Stimulated activated CD4-positive, alpha-beta T cell treated with anti-CD3 and anti-CD28 coated beads, Interleukin-12 subunit alpha, Interleukin-12 subunit beta, amount 100 ng/mL, for 24 hours (primary cell): ENCODE results near the gene VSNL1.

Experiments used
- DNase-seq, 2 experiments: peaks; one replicate each; pipeline ENCODE4 v3.0.0-alpha.2; 2020; ENCODE audit warnings: low read depth in 2 of 2

The VSNL1 gene

GRCh38 chr2:17614174-17614930 is 73.9 kb downstream of the VSNL1 start:
- DNase-seq = no peak

- DNase-seq = no peak
These were observed 74.7 kb downstream of the VSNL1 start for GRCh38 chr2:17615147-17615546.

- DNase-seq = no peak
These were observed 75.3 kb downstream of the VSNL1 start for GRCh38 chr2:17615728-17616351.

DNA sequence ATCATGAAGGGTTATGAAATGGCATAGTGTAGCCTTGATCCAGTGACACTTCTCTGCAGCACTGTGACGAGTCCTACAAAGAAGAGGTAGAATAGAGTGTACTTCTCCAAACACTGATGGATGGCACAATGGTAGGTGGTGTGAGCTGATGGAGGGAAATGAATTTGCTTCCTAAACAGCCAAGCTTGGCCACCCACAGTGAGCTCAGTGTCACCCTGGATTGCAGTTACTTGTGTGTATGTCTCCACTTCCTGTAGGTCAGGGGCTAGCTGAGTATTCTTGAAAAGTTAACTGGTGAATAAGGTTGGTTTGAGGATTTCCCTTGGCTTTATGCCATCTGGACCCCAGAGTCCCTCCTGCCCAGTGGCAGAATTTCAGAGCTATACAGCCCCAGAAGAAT is 75.9 kb downstream of the VSNL1 start:
- no peak for DNase-seq

GRCh38 chr2:17617516-17617915 is 77.0 kb downstream of the VSNL1 start:
- no peak for DNase-seq

- no peak for DNase-seq
These were observed 77.5 kb downstream of the VSNL1 start for GRCh38 chr2:17617955-17618354.

GRCh38 chr2:17620280-17620679 is 79.8 kb downstream of the VSNL1 start:
- no peak for DNase-seq

DNA sequence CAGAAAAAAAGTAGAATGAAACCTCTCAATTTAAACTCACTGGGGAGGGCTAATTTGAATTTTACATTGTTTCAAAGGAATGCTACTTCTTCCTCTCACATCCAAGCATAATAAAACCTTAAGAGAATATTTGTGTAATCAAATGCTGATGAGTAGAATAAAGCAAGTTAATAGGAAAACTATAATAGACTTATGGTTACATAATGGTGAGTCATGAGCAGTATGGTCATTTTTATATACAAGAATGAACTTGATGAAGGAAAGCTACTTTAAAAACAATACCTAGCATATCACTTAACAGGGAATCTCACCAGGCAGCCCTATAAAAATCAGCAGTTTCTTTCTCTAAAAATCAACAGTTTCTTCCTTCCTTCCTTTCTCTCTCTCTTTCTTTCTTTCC is 80.3 kb downstream of the VSNL1 start:
- no peak for DNase-seq

DNA sequence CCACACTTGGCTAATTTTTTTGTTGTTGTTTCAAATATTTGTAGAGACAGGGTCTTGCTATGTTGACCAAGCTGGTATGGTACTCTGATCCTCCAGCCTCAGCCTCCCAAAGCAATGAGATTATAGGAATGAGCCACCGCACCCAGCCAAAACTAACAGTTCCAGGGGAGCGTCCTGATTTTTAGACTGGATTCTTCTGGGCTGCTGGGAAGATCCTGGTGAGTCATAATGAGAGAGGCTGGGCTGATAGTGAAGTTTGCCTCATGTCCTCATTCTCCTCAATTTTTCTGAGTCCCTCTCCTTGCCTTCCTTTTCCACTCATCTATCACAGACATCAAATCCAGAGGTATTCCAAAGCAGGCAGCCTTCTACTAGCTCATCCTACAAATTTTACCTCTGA is 81.3 kb downstream of the VSNL1 start:
- DNase-seq = no peak

- DNase-seq = no peak
These were observed 85.0 kb downstream of the VSNL1 start for GRCh38 chr2:17625446-17625845.

DNA sequence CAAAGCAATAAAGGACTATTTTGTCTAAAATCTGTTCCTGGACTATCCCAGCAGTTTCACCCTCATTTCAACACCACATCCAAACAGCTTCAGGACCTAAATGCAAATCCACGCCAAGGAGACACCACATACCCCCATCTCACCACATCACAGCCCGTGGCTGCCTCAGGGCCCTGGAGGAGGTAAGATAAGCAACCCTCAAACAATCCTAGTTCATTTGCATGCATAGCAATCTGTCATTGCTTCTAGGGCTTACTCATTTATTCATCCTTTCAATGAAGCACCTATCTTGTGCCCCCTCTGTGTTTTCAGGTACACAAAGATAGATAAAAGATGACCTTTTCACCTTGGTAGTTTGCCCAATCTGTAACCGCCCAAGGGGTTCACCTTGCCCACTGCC is 86.5 kb downstream of the VSNL1 start:
- no peak for DNase-seq

DNA sequence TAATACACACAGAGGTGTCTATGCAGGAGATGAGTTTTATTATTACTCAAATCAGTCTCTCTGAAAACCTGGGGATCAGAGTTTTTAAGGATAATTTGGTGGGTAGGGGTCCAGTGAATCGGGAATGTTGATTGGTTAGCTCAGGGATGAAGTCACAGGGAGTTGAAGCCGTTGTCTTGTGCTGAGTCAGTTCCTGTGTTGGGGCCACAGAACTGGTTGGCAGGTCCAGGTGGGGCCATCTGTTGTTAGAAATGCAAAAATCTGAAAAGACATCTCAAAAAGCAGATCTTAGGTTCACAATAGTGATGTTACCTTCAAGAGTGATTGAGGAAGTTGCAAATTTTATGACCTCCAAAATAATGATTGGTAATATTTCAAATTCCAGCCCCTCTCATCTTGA is 86.9 kb downstream of the VSNL1 start:
- no peak for DNase-seq

- no peak for DNase-seq
These were observed 88.1 kb downstream of the VSNL1 start for GRCh38 chr2:17628349-17629261.

DNA sequence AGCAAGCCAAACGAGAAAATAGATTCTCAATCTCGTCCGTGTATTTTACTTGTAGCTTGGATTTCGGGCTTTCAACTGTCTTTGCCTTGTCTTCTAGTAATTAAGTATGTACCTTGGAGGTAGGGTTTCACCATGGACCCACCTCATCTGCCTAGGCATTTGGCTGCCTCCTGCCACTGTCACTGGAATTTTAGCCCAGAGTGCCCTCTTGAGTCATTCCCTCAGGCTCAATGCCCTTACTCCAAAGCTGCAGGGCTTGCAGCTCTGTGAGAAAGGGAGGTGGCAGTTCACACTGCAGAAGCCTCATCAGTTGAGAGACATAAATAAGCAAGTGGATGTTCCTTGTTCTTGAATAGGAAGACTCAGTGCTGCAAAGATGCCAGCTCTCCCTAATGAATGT is 89.6 kb downstream of the VSNL1 start:
- no peak for DNase-seq

- no peak for DNase-seq
These were observed 94.5 kb downstream of the VSNL1 start for GRCh38 chr2:17634997-17635396.

DNA sequence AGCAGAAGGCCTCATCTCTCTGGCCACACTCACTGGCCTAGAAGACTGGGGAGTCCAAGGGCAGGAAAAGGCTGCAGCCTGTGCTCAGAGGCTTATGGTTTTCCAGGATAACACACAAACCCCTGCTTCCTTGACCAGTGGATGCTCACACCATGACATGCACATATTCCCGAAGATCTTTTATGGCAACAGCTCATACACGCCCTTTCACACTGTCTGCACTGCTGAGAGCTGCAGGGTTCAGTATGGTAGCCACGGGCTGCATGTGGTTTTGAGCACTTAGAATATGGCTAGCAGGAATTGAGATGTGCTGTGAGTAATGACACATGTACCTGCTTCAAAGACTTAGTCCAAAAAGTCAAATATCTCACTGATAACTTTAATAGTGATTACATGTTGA is 95.8 kb downstream of the VSNL1 start:
- DNase-seq = no peak

DNA sequence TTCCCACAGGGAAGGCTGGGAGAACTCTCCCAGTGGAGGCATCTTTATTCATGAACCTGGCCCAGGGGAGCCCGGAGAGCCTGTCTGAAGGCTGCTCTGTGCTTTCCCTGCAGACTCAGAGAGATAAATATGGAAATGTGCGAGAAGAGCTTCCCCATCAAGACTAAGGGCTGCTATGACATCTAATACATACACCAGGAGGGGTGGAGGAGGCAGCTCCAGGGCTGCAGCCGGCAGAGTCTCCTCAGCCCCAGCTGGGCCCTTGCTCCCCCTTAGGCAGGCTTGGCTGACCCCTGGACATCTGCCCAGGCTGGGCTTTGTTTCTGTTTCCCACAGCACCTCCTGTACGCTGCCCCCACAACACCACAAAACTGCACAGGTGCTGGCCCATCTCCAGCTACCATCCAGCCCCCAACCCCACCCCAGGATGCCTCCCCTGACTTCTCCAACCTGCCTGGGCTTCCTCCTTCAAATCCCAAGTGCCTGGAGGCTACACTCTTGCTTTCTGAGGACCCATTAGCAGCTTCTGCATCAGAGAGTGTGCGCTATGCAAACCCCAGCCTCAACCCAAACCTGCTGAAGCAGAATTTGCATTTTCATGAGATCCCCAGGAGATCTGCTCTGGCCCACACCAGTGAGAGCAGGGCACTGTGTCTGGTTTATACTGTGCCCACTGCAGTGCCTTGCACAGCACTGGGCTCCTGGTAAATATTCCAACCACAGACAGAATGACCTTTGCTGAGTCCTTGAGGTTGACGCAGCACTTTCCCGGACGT is 96.8 kb downstream of the VSNL1 start:
- DNase-seq = no peak

DNA sequence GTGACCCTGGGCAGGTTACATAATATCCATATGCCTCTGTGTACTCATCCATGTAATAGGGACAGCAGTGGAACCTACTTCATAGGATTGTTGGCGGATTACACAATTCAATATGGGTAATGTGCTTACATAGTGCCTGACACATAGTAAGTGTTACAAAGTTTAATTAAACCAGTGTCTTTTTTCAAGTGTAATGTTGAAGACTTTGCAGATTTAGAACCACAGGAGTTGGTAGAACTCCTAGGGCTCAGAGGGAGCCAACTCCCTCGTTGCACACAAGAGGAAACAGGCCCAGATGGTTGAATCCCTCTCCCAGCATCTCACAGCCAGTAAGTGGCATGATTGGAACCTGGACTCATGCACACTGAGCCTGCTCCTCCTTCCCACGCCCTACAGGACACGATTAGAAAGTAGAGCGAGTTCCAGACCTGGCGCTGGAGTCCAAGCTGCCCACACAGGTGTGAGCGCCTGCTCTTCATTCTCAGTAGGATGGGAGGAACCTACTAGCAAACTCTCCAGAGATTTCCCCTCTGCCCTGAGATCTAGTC is 97.8 kb downstream of the VSNL1 start:
- no peak for DNase-seq

DNA sequence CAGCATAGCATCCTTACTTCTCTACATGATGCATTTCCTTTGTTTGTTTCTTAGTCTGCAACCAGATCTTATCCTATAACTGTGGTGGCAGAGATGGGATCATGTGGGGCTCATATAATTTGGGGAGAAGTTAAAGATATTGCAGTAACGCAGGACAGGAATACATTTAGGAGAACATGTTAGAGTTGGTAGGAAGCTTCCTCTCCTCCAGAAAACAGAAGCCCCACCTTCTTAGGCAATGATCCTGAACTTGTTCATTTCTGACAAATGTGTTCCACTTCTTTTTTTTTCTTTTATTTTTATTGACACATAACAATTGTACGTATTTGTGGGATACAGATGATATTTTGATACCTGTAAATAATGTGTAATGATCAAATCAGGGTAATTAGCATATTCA is 99.9 kb downstream of the VSNL1 start:
- no peak for DNase-seq

DNA sequence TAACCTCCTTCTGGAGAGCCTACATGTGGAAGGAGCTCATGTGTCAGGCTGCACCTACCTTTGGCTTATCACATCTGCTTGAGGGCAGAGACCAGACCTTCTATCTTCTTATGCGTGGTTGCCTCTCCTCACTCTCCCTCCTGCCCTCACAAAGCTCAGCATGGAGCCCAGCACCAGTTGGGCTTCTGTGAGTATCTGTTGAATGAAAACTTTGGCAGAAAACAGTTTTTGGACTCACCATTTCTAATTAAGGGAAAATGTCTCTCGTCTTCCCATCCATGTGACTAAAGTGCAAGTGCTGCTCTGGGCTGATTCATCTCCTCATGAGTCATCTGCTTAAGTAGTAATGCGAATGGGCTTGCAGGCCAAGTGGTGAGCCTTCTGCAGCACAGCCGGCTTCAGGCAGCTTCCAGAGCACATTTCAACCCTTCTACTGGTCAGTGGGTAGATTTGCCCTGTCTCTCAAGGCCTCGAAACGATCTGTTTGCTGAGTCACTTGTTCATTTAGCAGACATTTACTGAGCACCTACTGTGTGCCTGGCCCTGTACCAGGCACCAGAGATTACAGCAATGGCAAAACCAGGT is 102.6 kb downstream of the VSNL1 start:
- no peak for DNase-seq
